ENCODE results near the gene TM2D1.

GRCh38 chr1:61748566-61748965 lies 23.6 kb upstream of the TM2D1 start:
- TF ChIP-seq CTCF (IDR thresholded peaks at IDR 0.05; ENCODE audit: low read depth, low read length) = no peak
- TF ChIP-seq POLR2A (IDR thresholded peaks at IDR 0.05; ENCODE audit: extremely low read depth, insufficient read length) = no peak
- no peak for TF ChIP-seq MYC (IDR thresholded peaks at IDR 0.05; ENCODE audit: low read depth, low read length)
